C4-2B (cell line): ENCODE results near the gene PLCL2.

Source experiments
- CTCF ChIP-seq: fragments of 450-650 bp; conservative IDR thresholded peaks from 2 replicates; pipeline ENCODE4 v1.5.1; 2017; ENCODE audit warnings: mild to moderate bottlenecking
- ZFX ChIP-seq: fragments of 450-650 bp; IDR thresholded peaks from 2 replicates; pipeline ENCODE4 v1.6.1; 2017

DNA sequence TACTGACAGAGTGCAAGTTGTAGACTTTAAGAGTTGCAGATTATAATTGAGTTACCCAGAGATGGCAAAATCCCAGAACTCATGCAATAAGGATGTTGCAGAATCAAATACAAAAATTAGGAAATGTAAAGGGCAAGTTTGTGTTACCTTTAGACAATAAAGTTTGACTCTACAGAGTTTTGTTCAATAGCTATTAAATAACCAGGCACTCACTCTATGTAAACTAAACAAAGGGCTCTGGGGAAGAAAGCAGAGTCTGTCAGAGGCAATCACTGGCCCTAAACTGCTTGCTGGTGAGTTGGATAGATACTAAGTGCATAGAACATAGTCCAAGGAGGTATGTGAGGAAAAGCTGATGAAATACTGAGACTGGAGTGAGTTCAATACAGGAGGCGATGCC, 40.0 kb upstream of the PLCL2 start:
- TF ChIP-seq CTCF (no peak), ZFX (no peak)
